ENCODE measurements around the gene BRIP1. TPM values are rescaled to one million over a fixed set of nuclear protein-coding genes. Genes with fewer than 3 reads are reported as not detected.
"Not testable (repeated sequence)": the region's sequence is repeated elsewhere in the genome, so short reads cannot be mapped to it uniquely, and the experiment has no call there.

Gene BRIP1
- polyA plus RNA-seq, 12 donors, result 2.6 to 9.3 (median 4.8) TPM; not detected in 1

GRCh38 chr17:61728297-61728836, 135.0 kb downstream of the BRIP1 start:
- no peak for DNase-seq

GRCh38 chr17:61727798-61728197, 135.5 kb downstream of the BRIP1 start:
- DNase-seq, result not testable (repeated sequence)

GRCh38 chr17:61726977-61727376, 136.4 kb downstream of the BRIP1 start:
- no peak for DNase-seq

GRCh38 chr17:61724777-61725176, 138.6 kb downstream of the BRIP1 start:
- no peak for DNase-seq

- no peak for DNase-seq
Measured at GRCh38 chr17:61723914-61724313, 139.4 kb downstream of the BRIP1 start.

GRCh38 chr17:61723183-61723582, 140.1 kb downstream of the BRIP1 start:
- no peak for DNase-seq

GRCh38 chr17:61722398-61722797, 140.9 kb downstream of the BRIP1 start:
- no peak for DNase-seq

- DNase-seq, result no peak
Measured at GRCh38 chr17:61720016-61720795, 143.1 kb downstream of the BRIP1 start.

- DNase-seq, result not testable (repeated sequence)
Measured at GRCh38 chr17:61719220-61719619, 144.1 kb downstream of the BRIP1 start.

- no peak for DNase-seq
Measured at GRCh38 chr17:61718022-61718421, 145.3 kb downstream of the BRIP1 start.

- DNase-seq, result no peak
Measured at GRCh38 chr17:61717352-61717751, 146.0 kb downstream of the BRIP1 start.

GRCh38 chr17:61716225-61716829, 147.0 kb downstream of the BRIP1 start:
- no peak for DNase-seq

- DNase-seq, result no peak
Measured at GRCh38 chr17:61715348-61715747, 148.0 kb downstream of the BRIP1 start.

GRCh38 chr17:61714300-61714699, 149.0 kb downstream of the BRIP1 start:
- no peak for DNase-seq

GRCh38 chr17:61713035-61713434, 150.3 kb downstream of the BRIP1 start:
- no peak for DNase-seq

- no peak for DNase-seq
Measured at GRCh38 chr17:61710546-61710945, 152.8 kb downstream of the BRIP1 start.

GRCh38 chr17:61709567-61709966, 153.8 kb downstream of the BRIP1 start:
- DNase-seq, result no peak

GRCh38 chr17:61704935-61705449, 158.3 kb downstream of the BRIP1 start:
- DNase-seq, result no peak

GRCh38 chr17:61702450-61702849, 160.9 kb downstream of the BRIP1 start:
- no peak for DNase-seq

GRCh38 chr17:61701978-61702377, 161.3 kb downstream of the BRIP1 start:
- DNase-seq, result no peak

GRCh38 chr17:61701334-61701733, 162.0 kb downstream of the BRIP1 start:
- DNase-seq, result no peak

- no peak for DNase-seq
Measured at GRCh38 chr17:61700252-61700651, 163.1 kb downstream of the BRIP1 start.

GRCh38 chr17:61699694-61700093, 163.6 kb downstream of the BRIP1 start:
- no peak for DNase-seq

Data from muscle of arm (tissue), 12 donors.